G401 (cell line): ENCODE measurements around the gene LHFPL3. TPM values are rescaled to one million over a fixed set of nuclear protein-coding genes. Genes with fewer than 3 reads are reported as not detected.

Experiments
- DNase-seq: peaks from one replicate; pipeline ENCODE4 v3.0.0-alpha.2; 2015; ENCODE audit warnings: low spot score
- in situ Hi-C: cut with HindIII; loops from 2 replicates; pipeline ENCODE4 v1.10.0; 2016; ENCODE audit warnings: low sequenced_read_pairs, mixed read lengths
- total RNA-seq: library from RNA; depleted of rRNA; stranded (reverse); fragments of >200 nt; shearing (Covaris generic); gene quantifications from 2 replicates; pipeline ENCODE4 v1.2.3, GENCODE V29; 2014

LHFPL3 gene
- total RNA-seq, 1 experiment from 2014 or later, result not detected

- no peak for DNase-seq
- in situ Hi-C loops, result no loop called here
Observed at GRCh38 chr7:104773796-104774195, 445.4 kb downstream of the LHFPL3 start.

GRCh38 chr7:104775531-104775930 lies 447.1 kb downstream of the LHFPL3 start:
- in situ Hi-C loops, result no loop called here
- DNase-seq, result no peak

GRCh38 chr7:104777301-104777800 lies 448.9 kb downstream of the LHFPL3 start:
- no peak for DNase-seq
- in situ Hi-C loops, result no loop called here

- DNase-seq, result no peak
- in situ Hi-C loops, result no loop called here
Observed at GRCh38 chr7:104779888-104780287, 451.5 kb downstream of the LHFPL3 start.

GRCh38 chr7:104784686-104785085 lies 456.3 kb downstream of the LHFPL3 start:
- no peak for DNase-seq
- in situ Hi-C loops, result no loop called here

GRCh38 chr7:104789780-104790179 lies 461.4 kb downstream of the LHFPL3 start:
- in situ Hi-C loops, result no loop called here
- DNase-seq, result no peak

- in situ Hi-C loops, result no loop called here
- DNase-seq, result no peak
Observed at GRCh38 chr7:104790440-104790839, 462.0 kb downstream of the LHFPL3 start.

- in situ Hi-C loops, result no loop called here
- DNase-seq, result no peak
Observed at GRCh38 chr7:104791080-104791479, 462.7 kb downstream of the LHFPL3 start.

- in situ Hi-C loops, result no loop called here
- no peak for DNase-seq
Observed at GRCh38 chr7:104793066-104793465, 464.7 kb downstream of the LHFPL3 start.

- DNase-seq, result no peak
- in situ Hi-C loops, result no loop called here
Observed at GRCh38 chr7:104794154-104794553, 465.8 kb downstream of the LHFPL3 start.

GRCh38 chr7:104794589-104794988 lies 466.2 kb downstream of the LHFPL3 start:
- no peak for DNase-seq
- in situ Hi-C loops, result no loop called here

GRCh38 chr7:104795086-104795485 lies 466.7 kb downstream of the LHFPL3 start:
- DNase-seq, result no peak
- in situ Hi-C loops, result no loop called here

- in situ Hi-C loops, result no loop called here
Observed at GRCh38 chr7:104795616-104796398, 467.4 kb downstream of the LHFPL3 start.

GRCh38 chr7:104800307-104800706 lies 471.9 kb downstream of the LHFPL3 start:
- DNase-seq, result no peak
- in situ Hi-C loops, result no loop called here

More at GRCh38 chr7:104795616-104796398, 467.4 kb downstream of the LHFPL3 start:
- DNase-seq, result no peak

GRCh38 chr7:104801022-104801421 lies 472.6 kb downstream of the LHFPL3 start:
- no peak for DNase-seq
- in situ Hi-C loops, result no loop called here

GRCh38 chr7:104803931-104804330 lies 475.5 kb downstream of the LHFPL3 start:
- DNase-seq, result no peak
- in situ Hi-C loops, result no loop called here

- in situ Hi-C loops, result no loop called here
- no peak for DNase-seq
Observed at GRCh38 chr7:104804696-104805095, 476.3 kb downstream of the LHFPL3 start.

- in situ Hi-C loops, result no loop called here
- no peak for DNase-seq
Observed at GRCh38 chr7:104805449-104806317, 477.3 kb downstream of the LHFPL3 start.

- in situ Hi-C loops, result no loop called here
- DNase-seq, result no peak
Observed at GRCh38 chr7:104807671-104808070, 479.3 kb downstream of the LHFPL3 start.

GRCh38 chr7:104809906-104810305 lies 481.5 kb downstream of the LHFPL3 start:
- in situ Hi-C loops, result no loop called here
- DNase-seq, result no peak
